ENCODE results near the gene RIOK1. TPM values are rescaled to one million over a fixed set of nuclear protein-coding genes. Genes with fewer than 3 reads are reported as not detected.

The RIOK1 gene
- total RNA-seq, 1 experiment from 2014 or later = 36.8 TPM

GRCh38 chr6:7413151-7413823 is 23.7 kb downstream of the RIOK1 start:
- no peak for DNase-seq
- Histone ChIP-seq H3K4me3 (ENCODE audit: low read length) (no peak overlapping the region), H2AFZ (ENCODE audit: low read length) (no peak overlapping the region), H3K4me1 (ENCODE audit: low read length) (no peaks in the 10 kb centered on the region), H3K9me3 (ENCODE audit: low read length) (no peaks in the 10 kb centered on the region), H3K9me2 (replicated peaks; ENCODE audit: insufficient read depth, low read length) (no peaks in the 10 kb centered on the region), H4K20me1 (ENCODE audit: insufficient read depth, low read depth, low read length) (no peaks in the 10 kb centered on the region), H3K27me3 (ENCODE audit: low read length) (no peaks in the 10 kb centered on the region), H3K4me2 (ENCODE audit: low read depth, low read length, poor library complexity, severe bottlenecking) (no peak overlapping the region), H3K9ac (ENCODE audit: low read length) (no peak overlapping the region), H3K36me3 (ENCODE audit: insufficient read depth, low read length) (peaks cover 61% of the 10 kb centered on the region), H3K27ac (ENCODE audit: low read length) (no peak overlapping the region), H3K79me2 (ENCODE audit: low read length) (no peaks in the 10 kb centered on the region)

- no peak overlapping the region for H3K27ac ChIP-seq (ENCODE audit: low read length)
- no peaks in the 10 kb centered on the region for H3K79me2 ChIP-seq (ENCODE audit: low read length)
- DNase-seq = no peak
- no peak overlapping the region for H3K9ac ChIP-seq (ENCODE audit: low read length)
- no peaks in the 10 kb centered on the region for H4K20me1 ChIP-seq (ENCODE audit: insufficient read depth, low read depth, low read length)
- no peaks in the 10 kb centered on the region for H3K4me1 ChIP-seq (ENCODE audit: low read length)
- H2AFZ ChIP-seq (ENCODE audit: low read length) = no peak overlapping the region
- no peaks in the 10 kb centered on the region for H3K9me2 ChIP-seq (replicated peaks; ENCODE audit: insufficient read depth, low read length)
- H3K4me3 ChIP-seq (ENCODE audit: low read length) = no peak overlapping the region
- H3K36me3 ChIP-seq (ENCODE audit: insufficient read depth, low read length) = peaks cover 58% of the 10 kb centered on the region
- H3K27me3 ChIP-seq (ENCODE audit: low read length) = no peaks in the 10 kb centered on the region
- H3K4me2 ChIP-seq (ENCODE audit: low read depth, low read length, poor library complexity, severe bottlenecking) = no peak overlapping the region
- H3K9me3 ChIP-seq (ENCODE audit: low read length) = no peaks in the 10 kb centered on the region
Observed at GRCh38 chr6:7414811-7415210, 25.2 kb downstream of the RIOK1 start.

GRCh38 chr6:7417684-7418083 is 28.1 kb downstream of the RIOK1 start:
- H3K4me2 ChIP-seq (ENCODE audit: low read depth, low read length, poor library complexity, severe bottlenecking) = no peak overlapping the region
- 0 out of 2 replicates have a peak, but pooled peaks cover 6% of the 10 kb centered on the region for H4K20me1 ChIP-seq (ENCODE audit: insufficient read depth, low read depth, low read length)
- no peaks in the 10 kb centered on the region for H3K79me2 ChIP-seq (ENCODE audit: low read length)
- H3K9ac ChIP-seq (ENCODE audit: low read length) = no peak overlapping the region
- no peaks in the 10 kb centered on the region for H3K9me3 ChIP-seq (ENCODE audit: low read length)
- no peak overlapping the region for H2AFZ ChIP-seq (ENCODE audit: low read length)
- H3K4me1 ChIP-seq (ENCODE audit: low read length) = no peaks in the 10 kb centered on the region
- no peaks in the 10 kb centered on the region for H3K9me2 ChIP-seq (replicated peaks; ENCODE audit: insufficient read depth, low read length)
- peaks cover 41% of the 10 kb centered on the region; the same call in 1 of the 2 replicates for H3K36me3 ChIP-seq (ENCODE audit: insufficient read depth, low read length)
- H3K4me3 ChIP-seq (ENCODE audit: low read length) = no peak overlapping the region
- H3K27me3 ChIP-seq (ENCODE audit: low read length) = no peaks in the 10 kb centered on the region
- no peak for DNase-seq
- H3K27ac ChIP-seq (ENCODE audit: low read length) = no peak overlapping the region

GRCh38 chr6:7418238-7418905 is 28.8 kb downstream of the RIOK1 start:
- H3K36me3 ChIP-seq (ENCODE audit: insufficient read depth, low read length) = peaks cover 36% of the 10 kb centered on the region; the same call in 1 of the 2 replicates
- no peaks in the 10 kb centered on the region for H3K9me2 ChIP-seq (replicated peaks; ENCODE audit: insufficient read depth, low read length)
- H3K4me1 ChIP-seq (ENCODE audit: low read length) = no peaks in the 10 kb centered on the region
- H3K27me3 ChIP-seq (ENCODE audit: low read length) = no peaks in the 10 kb centered on the region
- no peak overlapping the region for H3K9ac ChIP-seq (ENCODE audit: low read length)
- no peaks in the 10 kb centered on the region for H3K79me2 ChIP-seq (ENCODE audit: low read length)
- H3K27ac ChIP-seq (ENCODE audit: low read length) = no peak overlapping the region
- no peak overlapping the region for H3K4me2 ChIP-seq (ENCODE audit: low read depth, low read length, poor library complexity, severe bottlenecking)
- no peak overlapping the region for H2AFZ ChIP-seq (ENCODE audit: low read length)
- H3K9me3 ChIP-seq (ENCODE audit: low read length) = no peaks in the 10 kb centered on the region
- no peak for DNase-seq
- 0 out of 2 replicates have a peak, but pooled peaks cover 6% of the 10 kb centered on the region for H4K20me1 ChIP-seq (ENCODE audit: insufficient read depth, low read depth, low read length)
- H3K4me3 ChIP-seq (ENCODE audit: low read length) = no peak overlapping the region

- no peak overlapping the region for H2AFZ ChIP-seq (ENCODE audit: low read length)
- H3K79me2 ChIP-seq (ENCODE audit: low read length) = no peaks in the 10 kb centered on the region
- no peak overlapping the region for H3K4me2 ChIP-seq (ENCODE audit: low read depth, low read length, poor library complexity, severe bottlenecking)
- no peaks in the 10 kb centered on the region for H3K27me3 ChIP-seq (ENCODE audit: low read length)
- no peak overlapping the region for H3K4me3 ChIP-seq (ENCODE audit: low read length)
- H3K9me3 ChIP-seq (ENCODE audit: low read length) = no peaks in the 10 kb centered on the region
- H3K4me1 ChIP-seq (ENCODE audit: low read length) = no peaks in the 10 kb centered on the region
- 0 out of 2 replicates have a peak, but pooled peaks cover 6% of the 10 kb centered on the region for H4K20me1 ChIP-seq (ENCODE audit: insufficient read depth, low read depth, low read length)
- H3K9ac ChIP-seq (ENCODE audit: low read length) = no peak overlapping the region
- peaks cover 30% of the 10 kb centered on the region; the same call in 1 of the 2 replicates for H3K36me3 ChIP-seq (ENCODE audit: insufficient read depth, low read length)
- no peaks in the 10 kb centered on the region for H3K9me2 ChIP-seq (replicated peaks; ENCODE audit: insufficient read depth, low read length)
- no peak overlapping the region for H3K27ac ChIP-seq (ENCODE audit: low read length)
- no peak for DNase-seq
Observed at GRCh38 chr6:7419065-7419464, 29.5 kb downstream of the RIOK1 start.

GRCh38 chr6:7421066-7421465 is 31.5 kb downstream of the RIOK1 start:
- Histone ChIP-seq H3K9me3 (ENCODE audit: low read length) (no peaks in the 10 kb centered on the region), H3K4me2 (ENCODE audit: low read depth, low read length, poor library complexity, severe bottlenecking) (no peak overlapping the region), H3K36me3 (ENCODE audit: insufficient read depth, low read length) (peaks cover 10% of the 10 kb centered on the region; the same call in 1 of the 2 replicates), H2AFZ (ENCODE audit: low read length) (no peak overlapping the region), H3K9ac (ENCODE audit: low read length) (no peak overlapping the region), H3K27me3 (ENCODE audit: low read length) (no peaks in the 10 kb centered on the region), H3K79me2 (ENCODE audit: low read length) (no peaks in the 10 kb centered on the region), H3K27ac (ENCODE audit: low read length) (no peak overlapping the region), H3K4me1 (ENCODE audit: low read length) (no peaks in the 10 kb centered on the region), H3K9me2 (replicated peaks; ENCODE audit: insufficient read depth, low read length) (no peaks in the 10 kb centered on the region), H4K20me1 (ENCODE audit: insufficient read depth, low read depth, low read length) (0 out of 2 replicates have a peak, but pooled peaks cover 6% of the 10 kb centered on the region), H3K4me3 (ENCODE audit: low read length) (no peak overlapping the region)
- no peak for DNase-seq

- Histone ChIP-seq H3K27ac (ENCODE audit: low read length) (no peak overlapping the region), H3K27me3 (ENCODE audit: low read length) (no peaks in the 10 kb centered on the region), H3K4me2 (ENCODE audit: low read depth, low read length, poor library complexity, severe bottlenecking) (no peak overlapping the region), H2AFZ (ENCODE audit: low read length) (no peak overlapping the region), H3K79me2 (ENCODE audit: low read length) (no peaks in the 10 kb centered on the region), H3K9me2 (replicated peaks; ENCODE audit: insufficient read depth, low read length) (no peaks in the 10 kb centered on the region), H3K9ac (ENCODE audit: low read length) (no peak overlapping the region), H3K9me3 (ENCODE audit: low read length) (no peaks in the 10 kb centered on the region), H3K4me3 (ENCODE audit: low read length) (no peak overlapping the region), H3K4me1 (ENCODE audit: low read length) (no peaks in the 10 kb centered on the region), H4K20me1 (ENCODE audit: insufficient read depth, low read depth, low read length) (0 out of 2 replicates have a peak, but pooled peaks cover 6% of the 10 kb centered on the region), H3K36me3 (ENCODE audit: insufficient read depth, low read length) (no peaks in the 10 kb centered on the region)
- DNase-seq = no peak
Observed at GRCh38 chr6:7424058-7424457, 34.5 kb downstream of the RIOK1 start.

GRCh38 chr6:7424967-7425807 is 35.6 kb downstream of the RIOK1 start:
- H3K27ac ChIP-seq (ENCODE audit: low read length) = no peak overlapping the region
- no peaks in the 10 kb centered on the region for H3K27me3 ChIP-seq (ENCODE audit: low read length)
- no peak for DNase-seq
- no peak overlapping the region for H3K4me2 ChIP-seq (ENCODE audit: low read depth, low read length, poor library complexity, severe bottlenecking)
- H4K20me1 ChIP-seq (ENCODE audit: insufficient read depth, low read depth, low read length) = 0 out of 2 replicates have a peak, but pooled peaks cover 5% of the 10 kb centered on the region
- no peaks in the 10 kb centered on the region for H3K36me3 ChIP-seq (ENCODE audit: insufficient read depth, low read length)
- no peaks in the 10 kb centered on the region for H3K9me2 ChIP-seq (replicated peaks; ENCODE audit: insufficient read depth, low read length)
- no peaks in the 10 kb centered on the region for H3K9me3 ChIP-seq (ENCODE audit: low read length)
- H3K9ac ChIP-seq (ENCODE audit: low read length) = no peak overlapping the region
- H3K4me1 ChIP-seq (ENCODE audit: low read length) = no peaks in the 10 kb centered on the region
- no peak overlapping the region for H2AFZ ChIP-seq (ENCODE audit: low read length)
- H3K4me3 ChIP-seq (ENCODE audit: low read length) = no peak overlapping the region
- no peaks in the 10 kb centered on the region for H3K79me2 ChIP-seq (ENCODE audit: low read length)

Data from Karpas-422 (cell line).